GM19238 (cell line): ENCODE data around the gene DAB2IP.

ENCODE experiments used
- DNase-seq: peaks from one replicate; pipeline ENCODE4 v3.0.0; 2011; ENCODE audit warnings: low spot score; ENCODE audit not compliant: insufficient read length

Gene DAB2IP

DNA sequence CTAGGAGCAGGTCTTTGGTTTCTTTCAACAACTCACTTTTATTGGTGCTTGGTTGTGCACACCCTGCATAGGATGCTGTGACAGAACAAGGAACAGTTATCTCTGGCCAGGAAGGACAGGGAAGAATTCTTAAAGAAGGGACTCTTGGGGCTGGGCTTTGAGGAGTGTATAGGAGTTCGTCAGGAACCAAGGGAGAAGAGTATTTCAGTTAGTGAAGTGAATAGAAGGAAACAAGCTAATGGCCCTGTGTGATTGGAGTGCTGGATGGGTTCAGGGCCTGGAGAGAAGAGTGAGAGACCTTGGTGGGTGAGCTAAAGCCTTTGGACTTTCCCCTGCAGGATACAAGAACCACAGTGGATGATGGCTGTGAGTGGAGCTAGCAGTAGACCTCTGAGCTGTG, 32.2 kb downstream of the DAB2IP start:
- DNase-seq: no peak

DNA sequence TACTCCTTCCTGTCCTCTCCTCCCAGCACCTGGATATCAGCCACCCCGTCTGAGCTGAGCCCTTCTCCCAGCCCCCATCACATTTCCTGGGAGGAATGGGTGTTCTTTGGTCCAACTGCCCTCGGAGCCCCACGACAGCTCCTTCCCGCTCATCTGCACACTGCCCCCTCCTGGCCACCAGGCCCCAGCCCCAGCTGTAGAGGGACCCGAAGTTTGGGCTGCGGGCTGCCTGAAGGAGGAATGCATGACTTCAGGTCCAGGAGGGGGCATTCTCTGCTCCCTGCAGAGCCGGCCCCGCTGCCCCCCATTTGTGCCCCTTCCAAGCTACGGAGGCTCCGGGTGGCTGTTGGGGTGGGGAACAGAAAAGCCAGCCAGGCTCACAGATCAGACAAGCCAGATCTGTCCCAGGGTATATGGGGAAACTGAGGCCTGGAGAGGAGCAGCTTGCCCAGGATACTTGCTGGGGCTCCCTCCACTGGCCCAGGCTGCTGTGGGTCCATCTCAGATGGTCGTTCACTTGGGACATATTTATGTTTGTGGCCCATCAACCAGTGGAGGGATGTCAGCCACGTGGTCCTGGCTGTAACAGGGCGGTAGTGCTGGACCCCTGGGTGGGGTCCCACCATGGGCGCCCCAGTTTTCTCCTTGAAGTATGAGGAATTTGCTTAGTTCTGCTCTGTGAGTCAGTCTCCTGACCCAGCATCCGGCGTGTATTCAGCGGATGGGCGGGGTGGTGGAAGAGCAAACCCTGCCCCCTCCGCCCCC, 33.1 kb downstream of the DAB2IP start:
- DNase-seq: peak; percentile 31

DNA sequence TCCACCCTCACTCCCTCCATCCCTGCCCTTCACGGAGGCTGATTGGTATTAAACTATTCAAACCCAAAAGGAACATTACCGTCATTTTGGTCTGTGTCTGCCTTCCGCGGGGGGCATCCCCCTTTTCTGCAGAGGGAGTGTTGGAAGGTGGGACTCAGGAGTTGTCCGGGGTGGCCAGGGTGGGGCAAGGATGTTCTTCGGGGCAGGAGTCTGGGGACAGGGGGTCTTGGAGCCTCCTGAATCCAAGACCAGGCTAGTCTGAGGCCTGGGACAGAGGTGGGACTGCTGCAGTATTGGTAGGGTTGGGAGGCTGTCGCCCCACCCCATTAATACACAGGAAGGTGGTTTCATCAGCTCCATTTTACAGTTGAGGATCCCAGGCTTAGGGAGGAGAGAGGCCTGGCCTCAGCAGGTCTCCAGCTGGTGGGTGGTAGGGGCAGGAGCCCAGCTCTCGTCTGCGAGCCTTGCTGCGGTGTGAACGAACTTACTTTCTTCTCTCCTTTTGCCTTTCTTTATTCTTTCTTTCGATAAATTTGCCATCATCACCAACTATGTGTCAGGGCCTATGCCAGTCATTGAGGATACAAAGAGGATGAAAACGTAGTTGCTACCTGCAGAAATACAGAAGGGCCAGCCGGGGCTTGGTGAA, 33.8 kb downstream of the DAB2IP start:
- no peak for DNase-seq

DNA sequence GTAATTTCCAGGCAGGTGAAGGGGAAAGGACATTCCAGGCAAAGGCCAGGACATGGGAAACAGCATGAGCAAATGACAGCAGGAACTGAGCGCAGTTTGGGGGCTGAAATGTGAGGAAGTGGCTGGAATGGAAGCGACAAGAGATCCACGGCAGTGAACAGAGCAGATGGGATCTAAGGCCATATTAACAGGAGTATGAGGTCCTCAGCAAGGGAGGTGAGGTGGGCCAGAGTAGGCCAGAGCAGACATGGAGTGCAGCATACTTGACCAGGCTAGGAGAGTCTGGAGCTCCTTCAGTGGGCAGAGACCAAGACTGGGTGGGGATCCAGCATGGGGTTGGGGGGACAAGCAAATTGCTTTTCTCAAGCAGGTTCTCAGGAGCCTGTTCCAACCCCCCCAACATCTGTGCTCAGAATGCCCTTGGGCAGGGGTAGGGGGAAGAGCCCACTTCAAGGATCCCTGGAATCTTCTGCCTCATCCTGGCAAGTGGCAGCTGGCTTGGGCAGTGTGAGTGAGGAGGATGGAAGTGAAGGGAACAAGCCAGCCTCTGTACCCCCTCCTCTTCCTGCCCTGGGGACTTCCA, 34.5 kb downstream of the DAB2IP start:
- DNase-seq: no peak

DNA sequence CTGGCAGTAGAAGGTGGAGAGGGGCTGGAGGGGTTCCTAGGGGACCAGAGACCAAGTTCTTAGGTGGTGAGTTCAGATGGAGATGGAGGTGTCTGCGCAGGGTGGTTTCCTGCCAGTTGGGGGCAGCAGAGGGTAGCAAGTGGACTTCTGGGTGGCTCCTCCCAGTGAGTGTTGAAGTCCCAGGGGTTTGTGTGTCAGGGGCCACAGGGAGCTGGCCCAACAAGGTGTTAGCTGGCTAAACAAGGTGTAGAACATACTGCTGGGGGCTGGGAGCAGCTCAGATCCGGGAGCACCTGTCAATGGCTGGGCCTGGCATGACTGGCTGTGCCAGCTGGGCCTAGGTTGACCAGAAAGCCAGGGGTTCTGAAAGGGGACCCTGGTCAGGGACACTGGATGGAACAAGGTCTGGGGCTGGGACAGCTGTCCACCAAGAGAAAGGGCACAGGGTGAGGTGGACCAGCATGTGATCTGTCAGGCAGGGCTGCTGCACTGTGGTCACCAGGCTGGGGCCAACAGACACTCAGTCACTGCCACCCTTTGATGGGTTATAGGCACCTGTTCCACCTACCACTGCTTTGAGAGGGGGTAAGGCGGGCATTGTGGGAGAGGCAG, 35.6 kb downstream of the DAB2IP start:
- peak; percentile 77 for DNase-seq

DNA sequence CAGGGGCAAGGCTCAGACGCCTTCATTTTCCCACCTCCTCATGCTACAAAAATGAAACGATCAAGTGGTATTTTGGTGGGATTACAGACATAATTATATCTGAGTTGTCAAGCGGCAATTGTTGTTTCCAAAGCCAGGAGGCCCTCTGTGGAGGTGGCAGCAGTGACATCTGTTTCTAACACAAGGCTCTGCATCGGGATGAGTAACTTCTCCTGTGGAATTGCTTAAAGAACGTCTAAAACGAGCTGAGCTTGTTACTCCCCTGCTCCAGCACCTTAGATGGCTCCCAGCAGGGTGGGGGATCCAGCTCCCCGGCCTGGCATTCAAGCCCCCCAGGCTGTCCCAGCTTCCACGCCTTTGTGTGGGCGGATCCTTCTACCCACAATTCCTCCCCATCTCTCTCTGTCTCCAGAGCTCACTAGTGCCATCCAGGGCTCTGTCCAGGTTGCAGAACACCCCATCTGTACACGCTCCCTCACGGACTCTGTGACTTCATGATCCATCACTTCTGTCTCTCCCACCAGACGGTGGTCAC, 36.8 kb downstream of the DAB2IP start:
- DNase-seq: no peak

DNA sequence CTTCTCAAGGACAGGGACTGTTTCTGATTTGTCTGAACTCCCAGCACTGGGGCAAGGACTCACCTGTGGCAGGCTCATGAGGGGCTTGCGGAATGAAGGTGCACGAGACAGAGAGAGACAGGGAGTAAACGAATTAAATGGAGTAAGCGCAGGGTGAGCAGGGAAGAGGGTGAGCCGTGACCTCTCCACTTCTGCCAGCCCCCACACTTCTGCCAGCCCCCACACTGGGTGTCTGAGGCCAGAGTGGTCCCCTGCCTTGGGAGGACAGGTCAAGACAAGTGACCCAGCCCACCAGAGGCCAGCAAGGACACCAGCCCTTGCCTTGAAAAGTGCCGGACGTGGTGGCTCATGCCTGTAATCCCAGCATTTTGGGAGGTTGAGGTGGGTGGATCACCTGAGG, 37.2 kb downstream of the DAB2IP start:
- DNase-seq: no peak

DNA sequence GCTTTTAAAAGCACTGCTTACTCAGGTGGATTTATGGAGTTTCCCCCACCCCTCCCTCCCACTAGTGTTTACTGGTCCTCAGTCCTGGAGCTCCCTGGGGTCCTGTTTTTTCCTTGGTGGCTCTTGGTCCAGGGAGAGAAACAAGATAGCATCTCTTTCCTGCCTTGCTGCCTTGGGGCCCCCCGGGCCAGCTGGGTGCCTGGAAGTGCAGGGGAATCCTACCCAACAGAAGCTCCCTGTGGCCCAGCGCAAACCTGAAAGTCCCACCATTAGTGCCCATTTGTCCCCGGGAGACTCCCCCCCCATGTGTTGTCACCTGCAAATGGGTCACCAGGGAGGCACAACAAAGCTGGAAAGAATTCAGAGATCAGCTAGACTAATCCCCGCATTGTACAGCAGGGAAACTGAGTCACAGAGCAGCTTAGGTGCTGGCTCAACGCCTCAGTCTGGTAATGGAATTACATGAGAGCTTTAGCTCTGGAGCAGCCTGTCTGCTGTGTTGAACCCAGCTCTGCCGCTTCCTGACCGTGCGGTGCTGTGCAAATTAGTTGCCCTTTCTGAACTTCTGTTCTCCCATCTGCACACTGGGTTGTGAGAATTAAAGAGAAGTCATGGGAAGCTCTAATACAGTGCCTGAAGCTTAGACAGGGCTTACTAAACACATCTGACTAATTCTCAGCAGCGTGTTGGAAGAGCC, 38.2 kb downstream of the DAB2IP start:
- DNase-seq: no peak

DNA sequence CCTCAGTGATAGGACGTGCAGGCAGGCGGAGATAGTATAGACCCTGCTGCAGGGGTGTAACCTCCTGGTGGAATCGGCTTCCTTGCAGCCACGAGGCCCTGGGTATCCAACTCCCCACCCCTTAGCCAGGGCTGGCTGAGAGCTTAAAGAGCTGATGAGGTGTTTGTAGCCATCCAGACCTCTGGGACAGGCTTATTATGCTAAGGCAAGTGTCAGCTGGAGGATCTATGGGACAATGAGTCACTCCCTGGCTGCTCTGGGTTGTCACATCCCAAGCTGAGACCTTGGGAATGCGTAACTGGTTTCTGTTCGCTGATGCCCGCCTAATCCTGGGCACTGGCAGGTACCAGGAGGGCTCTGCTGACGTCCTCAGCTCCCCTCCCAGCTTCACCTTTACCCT, 38.9 kb downstream of the DAB2IP start:
- no peak for DNase-seq

DNA sequence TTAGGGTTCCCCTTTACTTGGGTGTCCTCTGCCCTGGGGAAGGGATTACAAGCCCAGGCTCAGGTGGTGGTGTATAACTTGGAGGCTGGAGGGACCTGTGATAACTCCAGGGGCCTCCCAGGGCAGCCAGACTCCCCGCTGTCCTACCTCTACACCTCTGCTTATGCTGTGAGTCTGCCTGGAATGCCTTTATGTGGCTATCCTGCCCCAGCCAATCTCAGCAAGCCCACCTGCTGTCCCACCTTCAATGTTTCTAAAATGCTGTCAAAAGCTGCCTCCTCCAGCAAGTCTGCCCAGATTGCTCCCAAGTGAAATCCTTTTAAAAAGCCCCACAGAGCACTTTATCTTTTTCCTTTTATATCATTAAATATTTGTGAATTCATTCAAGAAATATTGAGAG, 39.3 kb downstream of the DAB2IP start:
- no peak for DNase-seq

DNA sequence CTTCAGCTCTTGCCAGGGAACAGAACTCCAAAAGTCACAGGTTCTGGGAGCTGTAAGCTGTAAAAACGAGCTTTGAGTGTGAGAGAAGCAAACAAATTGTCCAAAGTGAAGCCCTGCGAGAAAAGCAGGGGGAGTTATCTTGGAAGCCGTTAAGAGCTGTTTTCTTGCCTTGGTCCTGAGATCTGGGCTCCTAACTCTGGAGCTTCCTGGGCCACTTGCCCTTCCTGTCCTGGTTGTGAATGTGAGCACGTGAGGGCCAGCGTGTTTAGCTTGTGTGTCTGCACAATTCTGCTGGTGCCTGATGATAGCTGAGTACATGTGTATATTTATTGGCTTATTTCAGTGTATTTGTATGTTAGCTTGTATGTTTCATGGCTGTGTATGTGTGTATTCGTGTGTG, 40.5 kb downstream of the DAB2IP start:
- DNase-seq: no peak

DNA sequence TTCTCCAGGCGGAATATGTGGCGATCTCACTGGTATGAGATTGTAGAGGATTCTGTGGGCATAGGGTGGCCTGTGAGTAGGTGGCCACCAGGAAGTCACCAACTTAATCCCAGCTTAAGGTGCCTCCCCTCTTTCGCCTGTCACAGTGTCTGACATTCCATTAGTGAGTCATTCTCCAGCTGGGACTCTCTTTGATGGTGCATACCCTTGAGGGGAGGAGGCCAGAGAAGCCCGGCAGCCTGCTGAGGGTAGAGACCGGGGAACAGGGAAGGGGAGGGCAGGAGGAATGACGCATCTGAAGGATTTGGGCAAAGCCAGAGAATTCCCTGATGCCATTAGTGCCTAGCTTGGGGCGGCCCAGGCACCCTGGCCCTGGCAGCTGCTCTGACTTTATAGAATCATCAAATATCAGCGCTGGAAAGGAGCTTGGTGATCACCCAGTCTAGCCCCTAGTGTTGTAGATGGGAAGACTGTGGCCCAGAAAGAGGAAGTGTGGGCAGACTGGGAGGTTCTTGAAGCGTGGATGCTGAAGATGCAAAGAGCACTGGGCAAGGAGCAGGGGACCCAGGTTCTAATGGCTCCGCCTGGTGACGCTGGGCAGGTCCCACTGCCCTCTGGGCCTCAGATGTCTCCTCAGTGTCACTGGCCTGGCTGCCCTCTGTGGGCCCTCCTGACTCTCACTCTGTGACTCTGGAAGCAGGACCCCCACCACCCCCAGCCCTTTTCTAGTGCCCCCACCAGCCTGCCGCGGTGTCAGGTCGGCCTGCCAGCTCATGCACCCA, 41.4 kb downstream of the DAB2IP start:
- DNase-seq: no peak

DNA sequence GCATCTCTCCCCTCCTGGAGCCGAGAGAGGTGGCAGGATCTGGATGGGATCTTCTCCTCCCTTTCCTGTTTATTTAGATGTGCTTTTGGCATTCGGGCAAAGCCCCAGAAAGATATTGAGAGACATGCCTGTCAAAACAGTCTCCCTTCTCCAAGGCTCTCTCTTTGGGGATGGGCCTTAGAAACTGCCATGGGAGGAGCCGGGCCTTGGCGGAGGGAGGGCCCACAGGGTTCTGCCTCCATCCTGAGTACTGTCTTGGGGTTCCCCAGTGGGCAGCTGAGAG, 41.9 kb downstream of the DAB2IP start:
- DNase-seq: no peak

DNA sequence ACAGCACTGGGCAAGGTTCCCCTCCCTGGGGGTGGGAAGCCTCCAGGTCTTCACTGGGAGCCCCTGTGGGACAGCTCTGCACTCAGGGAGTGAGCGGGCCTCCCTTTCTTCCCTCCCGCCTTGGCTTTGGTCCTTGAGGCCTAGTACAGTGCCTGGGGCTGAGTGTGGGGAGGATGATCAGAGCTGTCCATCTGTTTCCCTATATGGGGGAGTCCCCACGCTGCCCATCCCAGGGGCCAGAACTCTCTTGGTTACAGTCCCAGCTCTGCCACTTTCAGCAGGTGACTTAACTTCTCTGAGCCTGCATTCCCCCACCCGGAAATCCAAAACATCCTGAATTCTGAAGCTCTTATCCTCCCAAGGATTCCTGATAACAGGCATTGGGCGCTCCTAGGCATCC, 42.6 kb downstream of the DAB2IP start:
- no peak for DNase-seq

DNA sequence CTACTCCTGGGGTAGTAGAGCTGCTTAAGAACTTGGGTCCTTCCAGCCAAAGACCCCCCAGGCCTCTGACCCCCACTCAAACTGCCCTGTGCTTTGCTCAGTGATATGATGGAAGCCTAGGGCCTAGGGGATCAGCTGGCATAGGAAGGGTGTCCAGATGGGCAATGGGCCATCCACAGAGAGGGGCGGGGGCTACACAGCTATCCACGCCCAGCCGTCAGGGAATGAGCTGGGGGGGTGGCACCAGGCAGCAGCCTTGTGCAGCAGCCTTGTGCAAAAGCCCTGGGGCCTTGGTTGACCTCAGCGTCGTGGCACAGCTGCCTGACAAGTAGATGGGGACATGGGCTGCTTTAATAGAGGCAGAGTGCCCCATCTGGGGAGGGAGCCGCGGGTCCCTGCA, 43.2 kb downstream of the DAB2IP start:
- DNase-seq: no peak

DNA sequence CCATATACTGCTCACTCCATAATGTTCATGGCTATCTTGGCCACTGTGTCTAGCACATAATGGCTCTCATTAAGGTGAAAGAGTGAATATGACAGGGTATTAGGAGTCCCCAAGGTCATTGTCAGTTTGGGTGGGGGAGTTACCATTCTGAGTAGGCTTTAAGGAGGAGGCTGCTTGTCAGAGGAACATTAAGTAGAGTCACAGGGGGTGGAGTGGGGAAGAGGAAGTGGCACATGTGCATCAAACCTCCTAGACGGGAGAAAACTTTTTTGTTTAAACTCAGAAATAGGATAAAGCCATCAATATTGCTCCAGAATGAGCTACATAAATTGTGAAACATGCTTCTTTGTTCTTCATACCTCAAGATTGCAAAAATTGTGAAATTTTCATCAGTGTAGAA, 45.5 kb downstream of the DAB2IP start:
- no peak for DNase-seq

DNA sequence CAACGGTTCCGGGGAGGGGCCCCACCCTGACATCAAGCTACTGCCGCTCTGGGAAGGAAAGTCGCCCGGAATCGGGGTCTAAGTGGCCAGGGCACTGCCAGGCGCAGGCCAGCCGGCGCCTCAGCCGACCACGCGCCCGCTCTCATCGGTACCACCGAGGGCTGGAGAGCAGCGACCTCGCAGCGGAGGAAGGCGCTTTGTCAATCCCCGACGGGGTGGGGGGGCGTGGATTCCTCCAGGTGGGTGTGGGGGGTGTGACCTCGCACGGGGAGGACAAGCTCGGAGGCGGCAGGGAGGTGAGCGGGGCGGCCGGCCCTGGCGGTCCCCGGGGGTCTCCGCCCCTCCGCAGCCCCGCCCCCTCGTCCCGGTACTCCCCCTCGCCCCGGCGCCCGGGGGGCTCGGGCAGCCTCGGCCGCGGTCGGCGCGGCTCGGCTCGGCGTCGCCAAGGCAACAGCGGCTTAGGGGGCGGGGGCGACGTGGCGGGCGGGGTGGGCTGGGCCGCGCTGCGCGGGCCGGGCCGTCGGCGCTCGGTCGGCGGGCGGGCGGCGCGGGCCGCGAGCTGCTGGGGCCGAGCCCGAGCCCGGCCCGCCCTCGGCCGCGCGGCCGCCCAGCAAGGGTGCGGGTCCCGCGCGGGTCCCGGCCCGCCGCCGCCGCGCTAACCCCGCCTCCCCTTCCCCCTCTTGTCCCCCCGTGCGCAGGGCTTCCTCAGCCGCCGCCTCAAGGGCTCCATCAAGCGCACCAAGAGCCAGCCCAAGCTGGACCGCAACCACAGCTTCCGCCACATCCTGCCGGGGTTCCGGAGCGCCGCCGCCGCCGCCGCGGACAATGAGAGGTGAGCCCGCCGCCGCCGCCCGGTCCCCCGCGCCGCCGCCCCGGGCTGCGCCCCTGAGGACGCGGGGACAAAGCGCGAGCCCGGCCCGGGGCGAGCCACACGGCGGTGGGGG, 47.5 kb downstream of the DAB2IP start:
- DNase-seq: peak; percentile 64

DNA sequence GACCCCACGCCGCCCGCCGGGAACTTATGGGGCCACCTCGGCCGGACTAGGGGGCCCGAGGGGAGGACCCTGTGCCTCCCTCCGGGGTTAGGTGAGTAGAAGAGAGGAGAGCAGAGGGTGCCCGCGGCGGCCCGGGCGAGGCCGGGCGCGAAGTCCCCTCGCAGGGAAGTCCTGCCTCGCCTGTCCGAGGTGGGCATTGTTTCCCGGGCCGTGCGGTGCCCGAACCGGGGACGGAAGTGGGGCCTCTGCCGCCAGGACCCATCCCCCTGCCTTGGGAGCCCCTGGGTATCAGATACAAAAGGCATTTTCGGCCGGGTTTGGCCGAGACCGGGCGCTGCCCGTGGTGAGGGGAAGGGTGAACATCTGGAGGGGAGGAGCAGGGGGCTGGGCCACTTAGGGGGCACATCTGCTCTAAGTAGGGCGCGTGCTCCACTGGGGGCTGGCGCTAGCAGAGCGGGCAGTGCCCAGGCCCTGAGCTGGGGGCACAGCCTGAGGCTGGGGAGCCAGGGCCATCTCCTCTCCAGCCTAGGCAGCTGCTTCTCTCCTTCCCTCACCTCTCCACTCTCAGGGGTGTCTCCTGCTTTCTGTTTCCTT, 48.2 kb downstream of the DAB2IP start:
- DNase-seq: no peak

DNA sequence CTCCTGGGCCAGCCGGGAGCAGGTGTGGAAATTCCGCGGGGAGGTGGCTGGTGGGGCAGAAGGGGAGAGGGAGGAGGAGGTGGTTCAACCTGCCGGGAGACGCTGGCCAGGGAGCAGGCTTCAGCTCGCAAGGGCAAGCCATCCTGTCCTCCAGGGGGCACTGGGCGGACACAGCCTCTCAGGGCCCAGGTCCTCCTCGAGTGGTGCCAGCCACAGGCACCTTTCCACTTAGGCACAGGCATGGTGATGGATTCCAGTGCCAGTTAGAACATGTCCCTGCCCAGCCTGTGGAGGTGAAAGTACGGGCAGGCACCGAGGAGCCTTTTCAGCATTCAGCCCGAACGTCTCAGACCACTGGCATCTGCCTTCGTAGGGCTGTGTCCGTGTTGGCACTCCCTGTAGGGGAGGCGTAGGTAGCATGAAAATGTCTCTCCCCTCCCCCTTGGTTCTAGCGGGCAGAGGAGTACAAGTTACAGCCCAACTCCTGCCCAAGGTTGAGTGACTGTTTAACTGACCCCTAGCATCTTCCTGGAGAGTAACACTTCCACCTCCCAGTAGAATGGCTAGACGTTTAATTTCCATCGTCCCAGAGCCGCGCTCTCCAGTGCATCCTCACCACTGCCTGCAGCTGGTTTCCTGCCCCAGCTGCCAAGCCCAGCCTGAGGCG, 48.9 kb downstream of the DAB2IP start:
- no peak for DNase-seq
